K562 (cell line): ENCODE data around the gene DNAJC15. TPM values are rescaled to one million over a fixed set of nuclear protein-coding genes. Genes with fewer than 3 reads are reported as not detected.

ENCODE experiments used
- ATAC-seq: fragments of 200-7000 bp; cut with Tn5 transposase; 3 replicates; pipeline ENCODE4 v1.9.1; 2020; ENCODE audit warnings: moderate library complexity
- BruUV-seq: library from RNA; stranded (reverse); fragments of 400-500 nt; replicated peaks from 2 replicates; lab custom pipeline; 2021; lab: Mats Ljungman, UMichigan
- CTCF ChIA-PET: fragments of 300-600 bp; formaldehyde crosslinking; extraction: SDS; loops from one replicate; lab custom pipeline; 2021; ENCODE audit warnings: low intra/inter-chr PET ratio; lab: Yijun Ruan, JAX
- POLR2A ChIA-PET: fragments of 300-600, 350-650 bp; sonication (Branson Sonifier 250); formaldehyde crosslinking; extraction: SDS; loops from one replicate; lab custom pipeline; 2021; ENCODE audit warnings: antibody characterized with exemption, inconsistent platforms; lab: Yijun Ruan, JAX
- DNase-seq, 4 experiments: peaks; one replicate each; pipeline versions ENCODE4 v3.0.0 to v3.0.0-alpha.2; 2011 to 2018; ENCODE audit warnings: low spot score in 3 of 4, mixed read lengths in 3 of 4; ENCODE audit errors: extremely low read depth in 1 of 4
- FAIRE-seq: peaks from 2 replicates; lab custom pipeline; 2011; peaks lifted over from hg19 to GRCh38; lab: Jason Lieb, UNC
- H2AFZ ChIP-seq: 2 replicates; pipeline ENCODE4 v1.6.0; 2011; ENCODE audit warnings: low read depth, low read length, control low read depth, inconsistent platforms
- H3K27ac ChIP-seq: fragments of 200-600 bp; 3 replicates; pipeline ENCODE4 v1.8.0; 2011; ENCODE audit warnings: low read depth, mild to moderate bottlenecking, control low read depth, inconsistent platforms, low read length, moderate library complexity, mixed read lengths; ENCODE audit errors: extremely low read depth
- H3K27me3 ChIP-seq, 2 experiments: fragments of 300-600 bp in 1 of 2; 2 replicates in 1 of 2; 3 replicates in 1 of 2; pipeline versions ENCODE4 v1.6.0 to v1.8.0; 2011; ENCODE audit warnings: inconsistent platforms in 2 of 2, low read length in 2 of 2, mild to moderate bottlenecking in 1 of 2, mixed read lengths in 1 of 2, moderate library complexity in 1 of 2; ENCODE audit not compliant: control insufficient read depth in 2 of 2, insufficient read depth in 2 of 2
- H3K36me3 ChIP-seq: fragments of 300-600 bp; 3 replicates; pipeline ENCODE4 v1.8.0; 2011; ENCODE audit warnings: mild to moderate bottlenecking, low read length, inconsistent platforms; ENCODE audit not compliant: control insufficient read depth, insufficient read depth
- H3K4me1 ChIP-seq, 2 experiments: fragments of 200-600 bp in 1 of 2; replicated peaks in 1 of 2; 2 replicates in 1 of 2; 3 replicates in 1 of 2; pipeline versions ENCODE4 v1.5.1 to v1.8.0; 2011; ENCODE audit warnings: inconsistent platforms in 2 of 2, low read length in 2 of 2, mild to moderate bottlenecking in 1 of 2, mixed read lengths in 1 of 2, moderate library complexity in 1 of 2; ENCODE audit not compliant: control insufficient read depth in 2 of 2, insufficient read depth in 2 of 2
- H3K4me2 ChIP-seq: 2 replicates; pipeline ENCODE4 v1.6.1; 2011; ENCODE audit warnings: low read length, control low read depth, inconsistent platforms, mixed read lengths; ENCODE audit not compliant: insufficient read depth
- H3K4me3 ChIP-seq: fragments of 200-600 bp; sonication (generic), shearing (Covaris generic); 2 replicates; pipeline ENCODE4 v1.5.1; 2016; ENCODE audit warnings: control low read depth, inconsistent platforms
- H3K79me2 ChIP-seq: fragments of 200-600 bp; 3 replicates; pipeline ENCODE4 v1.8.0; 2011; ENCODE audit warnings: low read length, inconsistent platforms; ENCODE audit not compliant: control insufficient read depth, insufficient read depth
- H3K9ac ChIP-seq, 2 experiments: 2 replicates each; pipeline versions ENCODE4 v1.6.0 to v1.6.1; 2011; ENCODE audit warnings: low read depth in 2 of 2, low read length in 2 of 2, control low read depth in 1 of 2, inconsistent platforms in 1 of 2, mild to moderate bottlenecking in 1 of 2, mixed read lengths in 1 of 2; ENCODE audit not compliant: insufficient read depth in 1 of 2
- H3K9me1 ChIP-seq: one replicate; pipeline ENCODE4 v1.6.0; 2011; ENCODE audit warnings: inconsistent platforms, mild to moderate bottlenecking, low read length, moderate library complexity; ENCODE audit not compliant: control insufficient read depth, insufficient read depth
- H3K9me3 ChIP-seq: replicated peaks from 2 replicates; pipeline ENCODE4 v1.5.1; 2011; ENCODE audit warnings: low read depth, low read length, inconsistent platforms; ENCODE audit not compliant: control insufficient read depth, insufficient read depth
- H4K20me1 ChIP-seq: replicated peaks from 2 replicates; pipeline ENCODE4 v1.6.1; 2011; ENCODE audit warnings: low read length, inconsistent platforms, mixed read lengths; ENCODE audit not compliant: control insufficient read depth, insufficient read depth
- CAMTA2 ChIP-seq: fragments of 250-450 bp; sonication (Bioruptor Pico); conservative IDR thresholded peaks from 2 replicates; pipeline ENCODE4 v1.5.1; 2022
- CCAR2 ChIP-seq: fragments of 200-400 bp; formaldehyde crosslinking; IDR thresholded peaks from 2 replicates; pipeline ENCODE4 v1.6.1; 2017; ENCODE audit warnings: mild to moderate bottlenecking, low read depth, low read length
- ID3 ChIP-seq, 2 experiments: fragments of 250-450 bp in 1 of 2; fragments of 450-650 bp in 1 of 2; sonication (Bioruptor Pico) in 1 of 2; IDR thresholded peaks; 2 replicates each; pipeline versions ENCODE4 v1.6.1 to v1.8.0; 2016 to 2021; ENCODE audit warnings: mild to moderate bottlenecking in 2 of 2, moderate library complexity in 2 of 2, missing compliant biosample characterization in 1 of 2, missing genetic modification characterization in 1 of 2
- KLF6 ChIP-seq: fragments of 250-450 bp; sonication (Bioruptor Pico); IDR thresholded peaks from 2 replicates; pipeline ENCODE4 v1.4.0; 2020; ENCODE audit warnings: mild to moderate bottlenecking, moderate library complexity, borderline replicate concordance
- NBN ChIP-seq: fragments of 450-650 bp; IDR thresholded peaks from 2 replicates; pipeline ENCODE4 v1.6.1; 2016; ENCODE audit warnings: low read depth, mild to moderate bottlenecking
- NELFE ChIP-seq: IDR thresholded peaks from 2 replicates; pipeline ENCODE4 v1.6.1; 2011; ENCODE audit warnings: mild to moderate bottlenecking; ENCODE audit not compliant: insufficient read depth, insufficient read length
- PYGO2 ChIP-seq: fragments of 450-650 bp; IDR thresholded peaks from 2 replicates; pipeline ENCODE4 v1.6.1; 2016; ENCODE audit warnings: mild to moderate bottlenecking, missing genetic modification characterization, moderate library complexity, missing compliant biosample characterization
- TCF7 ChIP-seq: sonication (generic); IDR thresholded peaks from 2 replicates; pipeline ENCODE4 v1.6.1; 2016; ENCODE audit warnings: antibody characterized with exemption, borderline replicate concordance
- USF2 ChIP-seq: sonication (generic); formaldehyde crosslinking; IDR thresholded peaks from 2 replicates; pipeline ENCODE4 v1.5.0; 2020; ENCODE audit warnings: missing genetic modification reagents
- ZC3H8 ChIP-seq: fragments of 450-650 bp; IDR thresholded peaks from 2 replicates; pipeline ENCODE4 v1.6.1; 2017
- ZNF778 ChIP-seq: fragments of 450-650 bp; formaldehyde crosslinking; IDR thresholded peaks from 2 replicates; pipeline ENCODE4 v1.4.0; 2020; ENCODE audit warnings: mild to moderate bottlenecking, moderate library complexity
- WGBS: fragments of 100-300 bp; shearing (Covaris generic); methylation state at CpG from one replicate; pipeline ENCODE4 v1.1.6; 2016; ENCODE audit warnings: low coverage, mixed read lengths; ENCODE audit not compliant: insufficient coverage; ENCODE audit errors: missing lambda C conversion rate; 5-methylcytosine and 5-hydroxymethylcytosine counted together
- in situ Hi-C: fragments of 300-500 bp; cut with MboI; formaldehyde crosslinking; loops from 4 replicates; pipeline ENCODE4 v1.15.0; 2018; ENCODE audit warnings: inconsistent platforms, mixed read lengths
- intact Hi-C: fragments of 100-400 bp; cut with micrococcal nuclease; formaldehyde crosslinking; loops from 2 replicates; pipeline ENCODE4 v1.14.2; 2022
- polyA plus RNA-seq, 8 experiments: library from polyadenylated mRNA; depleted of rRNA in 4 of 8; stranded (reverse) in 5 of 8; unstranded in 3 of 8; fragments of >200 nt; fragmentation: Nextera tagmentation in 2 of 8; fragmentation: Illumina TruSeq in 1 of 8; extraction: Ambion mirVana in 2 of 8; extraction: Trizol in 1 of 8; gene quantifications; 2 replicates each; pipeline versions ENCODE4 v1.2.1 to v1.2.3, GENCODE V29; 2011 to 2014; ENCODE audit warnings: inconsistent platforms in 1 of 8, missing spikeins in 1 of 8
- total RNA-seq, 7 experiments: library from RNA; depleted of rRNA in 6 of 7; stranded (reverse); fragments of >200 nt in 6 of 7; fragmentation: Illumina TruSeq in 2 of 7; extraction: Trizol in 2 of 7; gene quantifications; 2 replicates each; pipeline versions ENCODE4 v1.2.1 to v1.2.3, GENCODE V29; 2011 to 2021; ENCODE audit warnings: low replicate concordance in 1 of 7
- TF ChIP-seq, protein P1 (sequence below): fragments of 450-650 bp; IDR thresholded peaks from 2 replicates; pipeline ENCODE4 v1.6.1; 2016; ENCODE audit warnings: mild to moderate bottlenecking

Gene DNAJC15
- total and polyA plus RNA-seq, 9 of the 15 experiments (the other 6 are each of a cell fraction or from before 2014, with no cell fraction given) = 0.47 to 3.8 (median 1.0) TPM

DNA sequence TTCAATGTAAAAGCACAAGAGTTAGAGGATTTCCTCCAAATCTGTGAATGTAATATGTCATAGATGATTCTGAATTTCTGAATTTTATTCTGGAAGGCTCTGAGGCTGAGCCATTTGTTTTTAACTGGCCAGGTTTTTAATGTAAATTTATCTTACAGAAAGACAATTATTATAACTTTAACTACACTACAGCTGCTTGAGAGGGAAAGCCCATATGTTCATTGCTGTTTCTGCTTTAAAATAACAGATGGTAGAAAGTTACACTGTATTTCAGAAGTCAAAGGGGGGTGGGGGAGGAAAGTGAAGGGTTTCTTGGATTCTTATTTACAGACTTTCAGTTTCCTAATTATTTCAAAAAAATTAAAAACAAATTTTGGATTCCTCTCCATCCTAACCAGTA, 62.8 kb downstream of the DNAJC15 start (continued):
- TF ChIP-seq, protein P1, sequence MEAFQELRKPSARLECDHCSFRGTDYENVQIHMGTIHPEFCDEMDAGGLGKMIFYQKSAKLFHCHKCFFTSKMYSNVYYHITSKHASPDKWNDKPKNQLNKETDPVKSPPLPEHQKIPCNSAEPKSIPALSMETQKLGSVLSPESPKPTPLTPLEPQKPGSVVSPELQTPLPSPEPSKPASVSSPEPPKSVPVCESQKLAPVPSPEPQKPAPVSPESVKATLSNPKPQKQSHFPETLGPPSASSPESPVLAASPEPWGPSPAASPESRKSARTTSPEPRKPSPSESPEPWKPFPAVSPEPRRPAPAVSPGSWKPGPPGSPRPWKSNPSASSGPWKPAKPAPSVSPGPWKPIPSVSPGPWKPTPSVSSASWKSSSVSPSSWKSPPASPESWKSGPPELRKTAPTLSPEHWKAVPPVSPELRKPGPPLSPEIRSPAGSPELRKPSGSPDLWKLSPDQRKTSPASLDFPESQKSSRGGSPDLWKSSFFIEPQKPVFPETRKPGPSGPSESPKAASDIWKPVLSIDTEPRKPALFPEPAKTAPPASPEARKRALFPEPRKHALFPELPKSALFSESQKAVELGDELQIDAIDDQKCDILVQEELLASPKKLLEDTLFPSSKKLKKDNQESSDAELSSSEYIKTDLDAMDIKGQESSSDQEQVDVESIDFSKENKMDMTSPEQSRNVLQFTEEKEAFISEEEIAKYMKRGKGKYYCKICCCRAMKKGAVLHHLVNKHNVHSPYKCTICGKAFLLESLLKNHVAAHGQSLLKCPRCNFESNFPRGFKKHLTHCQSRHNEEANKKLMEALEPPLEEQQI = no peak
- TF ChIP-seq CCAR2 (no peak), TCF7 (no peak), KLF6 (no peak), ID3 (CRISPR knock-in tag; IDR thresholded peaks at IDR 0.05) (no peak), ID3 (tag; IDR thresholded peaks at IDR 0.05) (no peak), ZC3H8 (no peak), NELFE (no peak)

DNA sequence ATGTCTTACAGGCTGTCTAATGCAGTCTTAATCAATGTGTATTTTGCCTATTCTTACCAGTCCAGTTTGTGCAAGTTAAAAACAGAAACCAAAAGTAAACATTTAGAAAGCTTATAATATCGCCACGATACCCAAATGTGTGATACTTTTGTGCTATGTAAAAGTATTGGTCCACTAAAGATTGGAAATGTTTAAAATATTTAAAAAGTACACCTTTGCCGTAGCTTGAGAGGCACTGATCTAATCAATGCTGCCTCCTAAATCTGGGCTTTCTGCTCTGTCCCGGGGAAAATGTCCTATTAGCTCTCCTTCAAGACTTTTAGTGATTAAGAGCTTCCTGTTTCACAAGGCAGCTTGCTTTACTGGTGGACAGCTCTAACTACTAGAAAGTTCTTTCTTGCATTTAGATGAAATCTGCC, 64.7 kb downstream of the DNAJC15 start:
- 5% methylated on average over 4 of the region's 4 CpGs for WGBS
- no peaks in the 10 kb centered on the region for H3K36me3 ChIP-seq
- DNase-seq (no peak), ATAC-seq (no peak), FAIRE-seq (no peak)
- BruUV-seq = no TSS peak
- H3K4me2 ChIP-seq = no peak overlapping the region
- intact Hi-C loops = loop anchor here (5.0 kb wide), 1 partner anchor 714 kb away; no protein-coding TSS in a partner anchor
- POLR2A ChIA-PET = no interaction called here
- H3K27me3 ChIP-seq = no peaks in the 10 kb centered on the region
- in situ Hi-C loops = no loop called here
- no peaks in the 10 kb centered on the region for H3K4me1 ChIP-seq
- H3K9me3 ChIP-seq = no peaks in the 10 kb centered on the region
- no peaks in the 10 kb centered on the region for H3K79me2 ChIP-seq
- no peaks in the 10 kb centered on the region for H3K9me1 ChIP-seq
- no peak overlapping the region for H3K4me3 ChIP-seq
- no peak overlapping the region for H2AFZ ChIP-seq
- no peak for TF ChIP-seq ZNF778 (CRISPR knock-in tag)
- TF ChIP-seq USF2 (CRISPR knock-in tag) = no peak
- no peak for TF ChIP-seq PYGO2
- no peak for TF ChIP-seq CAMTA2 (CRISPR knock-in tag)
- no peak for TF ChIP-seq NBN
- CTCF ChIA-PET = no interaction called here
- H3K9ac ChIP-seq = no peak overlapping the region
- no peak overlapping the region for H3K27ac ChIP-seq
- H4K20me1 ChIP-seq = no peaks in the 10 kb centered on the region
